ENCODE data around the gene LCLAT1. TPM values are rescaled to one million over a fixed set of nuclear protein-coding genes. Genes with fewer than 3 reads are reported as not detected.
"Not testable (repeated sequence)": the region's sequence is repeated elsewhere in the genome, so short reads cannot be mapped to it uniquely, and the experiment has no call there.

Gene LCLAT1
- total and polyA plus RNA-seq, 4 donors = 10.3 to 21.1 (median 11.9) TPM

- no peaks in the 10 kb centered on the region for H3K9me3 ChIP-seq (ENCODE audit: control insufficient read depth, insufficient read depth, low read length)
- DNase-seq (ENCODE audit: low read depth in 4 of 6, low spot score in 6 of 6) = no peak
- WGBS (ENCODE audit: insufficient coverage) = 33% methylated on average over 1 of the region's 4 CpGs
- H3K27ac ChIP-seq (ENCODE audit: low read depth, low read length) = no peak overlapping the region
- no peaks in the 10 kb centered on the region for H3K36me3 ChIP-seq (ENCODE audit: control insufficient read depth, insufficient read depth, low read length)
- H3K4me1 ChIP-seq (ENCODE audit: control insufficient read depth, insufficient read depth, low read length) = no peaks in the 10 kb centered on the region
- H3K4me3 ChIP-seq (ENCODE audit: low read depth, low read length) = no peak overlapping the region
- H3K27me3 ChIP-seq (ENCODE audit: control insufficient read depth, insufficient read depth, low read length) = no peaks in the 10 kb centered on the region
Observed at GRCh38 chr2:30464544-30465170, 17.6 kb downstream of the LCLAT1 start.

GRCh38 chr2:30465171-30465545 lies 18.1 kb downstream of the LCLAT1 start:
- H3K36me3 ChIP-seq (ENCODE audit: control insufficient read depth, insufficient read depth, low read length) = no peaks in the 10 kb centered on the region
- WGBS (ENCODE audit: insufficient coverage) = 100% methylated on average over 1 of the region's 3 CpGs
- H3K9me3 ChIP-seq (ENCODE audit: control insufficient read depth, insufficient read depth, low read length) = no peaks in the 10 kb centered on the region
- DNase-seq (ENCODE audit: low read depth in 4 of 6, low spot score in 6 of 6) = no peak
- H3K4me3 ChIP-seq (ENCODE audit: low read depth, low read length) = no peak overlapping the region
- H3K27ac ChIP-seq (ENCODE audit: low read depth, low read length) = no peak overlapping the region
- H3K27me3 ChIP-seq (ENCODE audit: control insufficient read depth, insufficient read depth, low read length) = no peaks in the 10 kb centered on the region
- no peaks in the 10 kb centered on the region for H3K4me1 ChIP-seq (ENCODE audit: control insufficient read depth, insufficient read depth, low read length)

- Histone ChIP-seq H3K4me3 (ENCODE audit: low read depth, low read length) (no peak overlapping the region), H3K27ac (ENCODE audit: low read depth, low read length) (no peak overlapping the region), H3K4me1 (ENCODE audit: control insufficient read depth, insufficient read depth, low read length) (no peaks in the 10 kb centered on the region), H3K27me3 (ENCODE audit: control insufficient read depth, insufficient read depth, low read length) (no peaks in the 10 kb centered on the region), H3K9me3 (ENCODE audit: control insufficient read depth, insufficient read depth, low read length) (no peaks in the 10 kb centered on the region), H3K36me3 (ENCODE audit: control insufficient read depth, insufficient read depth, low read length) (no peaks in the 10 kb centered on the region)
- no CpG with 5 or more reads among the region's 1 CpG for WGBS (ENCODE audit: insufficient coverage)
- DNase-seq (ENCODE audit: low read depth in 4 of 6, low spot score in 6 of 6) = no peak
Observed at GRCh38 chr2:30466216-30466615, 19.2 kb downstream of the LCLAT1 start.

GRCh38 chr2:30467062-30467826 lies 20.2 kb downstream of the LCLAT1 start:
- not testable (repeated sequence) for DNase-seq (ENCODE audit: low read depth in 4 of 6, low spot score in 6 of 6); H3K27me3 ChIP-seq (ENCODE audit: control insufficient read depth, insufficient read depth, low read length); H3K4me3 ChIP-seq (ENCODE audit: low read depth, low read length); H3K27ac ChIP-seq (ENCODE audit: low read depth, low read length); H3K36me3 ChIP-seq (ENCODE audit: control insufficient read depth, insufficient read depth, low read length); H3K4me1 ChIP-seq (ENCODE audit: control insufficient read depth, insufficient read depth, low read length); H3K9me3 ChIP-seq (ENCODE audit: control insufficient read depth, insufficient read depth, low read length)
- no CpG with 5 or more reads among the region's 8 CpGs for WGBS (ENCODE audit: insufficient coverage)

GRCh38 chr2:30470426-30470825 lies 23.4 kb downstream of the LCLAT1 start:
- Histone ChIP-seq H3K4me3 (ENCODE audit: low read depth, low read length) (no peak overlapping the region), H3K4me1 (ENCODE audit: control insufficient read depth, insufficient read depth, low read length) (no peaks in the 10 kb centered on the region), H3K9me3 (ENCODE audit: control insufficient read depth, insufficient read depth, low read length) (no peaks in the 10 kb centered on the region), H3K27ac (ENCODE audit: low read depth, low read length) (no peak overlapping the region), H3K27me3 (ENCODE audit: control insufficient read depth, insufficient read depth, low read length) (no peaks in the 10 kb centered on the region), H3K36me3 (ENCODE audit: control insufficient read depth, insufficient read depth, low read length) (no peaks in the 10 kb centered on the region)
- no peak for DNase-seq (ENCODE audit: low read depth in 4 of 6, low spot score in 6 of 6)
- 100% methylated on average over 1 of the region's 1 CpG for WGBS (ENCODE audit: insufficient coverage)

- no peaks in the 10 kb centered on the region for H3K9me3 ChIP-seq (ENCODE audit: control insufficient read depth, insufficient read depth, low read length)
- H3K4me3 ChIP-seq (ENCODE audit: low read depth, low read length) = no peak overlapping the region
- no peaks in the 10 kb centered on the region for H3K36me3 ChIP-seq (ENCODE audit: control insufficient read depth, insufficient read depth, low read length)
- H3K4me1 ChIP-seq (ENCODE audit: control insufficient read depth, insufficient read depth, low read length) = no peaks in the 10 kb centered on the region
- no peaks in the 10 kb centered on the region for H3K27me3 ChIP-seq (ENCODE audit: control insufficient read depth, insufficient read depth, low read length)
- DNase-seq (ENCODE audit: low read depth in 4 of 6, low spot score in 6 of 6) = no peak
- H3K27ac ChIP-seq (ENCODE audit: low read depth, low read length) = no peak overlapping the region
Observed at GRCh38 chr2:30472326-30472725, 25.3 kb downstream of the LCLAT1 start.

GRCh38 chr2:30475542-30475941 lies 28.5 kb downstream of the LCLAT1 start:
- H3K4me1 ChIP-seq (ENCODE audit: control insufficient read depth, insufficient read depth, low read length) = no peaks in the 10 kb centered on the region
- H3K27ac ChIP-seq (ENCODE audit: low read depth, low read length) = no peak overlapping the region
- peak in 2 of 6 donors; percentile 8 to 17 for DNase-seq (ENCODE audit: low read depth in 4 of 6, low spot score in 6 of 6)
- no peaks in the 10 kb centered on the region for H3K36me3 ChIP-seq (ENCODE audit: control insufficient read depth, insufficient read depth, low read length)
- H3K27me3 ChIP-seq (ENCODE audit: control insufficient read depth, insufficient read depth, low read length) = no peaks in the 10 kb centered on the region
- no peak overlapping the region for H3K4me3 ChIP-seq (ENCODE audit: low read depth, low read length)
- H3K9me3 ChIP-seq (ENCODE audit: control insufficient read depth, insufficient read depth, low read length) = no peaks in the 10 kb centered on the region

- no peak for DNase-seq (ENCODE audit: low read depth in 4 of 6, low spot score in 6 of 6)
- Histone ChIP-seq H3K27ac (ENCODE audit: low read depth, low read length) (no peak overlapping the region), H3K4me3 (ENCODE audit: low read depth, low read length) (no peak overlapping the region), H3K27me3 (ENCODE audit: control insufficient read depth, insufficient read depth, low read length) (no peaks in the 10 kb centered on the region), H3K4me1 (ENCODE audit: control insufficient read depth, insufficient read depth, low read length) (no peaks in the 10 kb centered on the region), H3K9me3 (ENCODE audit: control insufficient read depth, insufficient read depth, low read length) (no peaks in the 10 kb centered on the region), H3K36me3 (ENCODE audit: control insufficient read depth, insufficient read depth, low read length) (no peaks in the 10 kb centered on the region)
- no CpG with 5 or more reads among the region's 2 CpGs for WGBS (ENCODE audit: insufficient coverage)
Observed at GRCh38 chr2:30476636-30477035, 29.6 kb downstream of the LCLAT1 start.

GRCh38 chr2:30480703-30481322 lies 33.8 kb downstream of the LCLAT1 start:
- Histone ChIP-seq H3K27ac (ENCODE audit: low read depth, low read length) (no peak overlapping the region), H3K36me3 (ENCODE audit: control insufficient read depth, insufficient read depth, low read length) (no peaks in the 10 kb centered on the region)
- 83% methylated on average over 5 of the region's 6 CpGs for WGBS (ENCODE audit: insufficient coverage)

GRCh38 chr2:30481323-30481800 lies 34.3 kb downstream of the LCLAT1 start:
- Histone ChIP-seq H3K4me1 (ENCODE audit: control insufficient read depth, insufficient read depth, low read length) (no peaks in the 10 kb centered on the region), H3K27ac (ENCODE audit: low read depth, low read length) (no peak overlapping the region), H3K36me3 (ENCODE audit: control insufficient read depth, insufficient read depth, low read length) (no peaks in the 10 kb centered on the region), H3K4me3 (ENCODE audit: low read depth, low read length) (no peak overlapping the region), H3K27me3 (ENCODE audit: control insufficient read depth, insufficient read depth, low read length) (no peaks in the 10 kb centered on the region), H3K9me3 (ENCODE audit: control insufficient read depth, insufficient read depth, low read length) (no peaks in the 10 kb centered on the region)
- DNase-seq (ENCODE audit: low read depth in 4 of 6, low spot score in 6 of 6) = no peak
- 90% methylated on average over 2 of the region's 3 CpGs for WGBS (ENCODE audit: insufficient coverage)

More at GRCh38 chr2:30480703-30481322, 33.8 kb downstream of the LCLAT1 start:
- no peak for DNase-seq (ENCODE audit: low read depth in 4 of 6, low spot score in 6 of 6)
- no peak overlapping the region for H3K4me3 ChIP-seq (ENCODE audit: low read depth, low read length)
- H3K27me3 ChIP-seq (ENCODE audit: control insufficient read depth, insufficient read depth, low read length) = no peaks in the 10 kb centered on the region
- H3K4me1 ChIP-seq (ENCODE audit: control insufficient read depth, insufficient read depth, low read length) = no peaks in the 10 kb centered on the region
- H3K9me3 ChIP-seq (ENCODE audit: control insufficient read depth, insufficient read depth, low read length) = no peaks in the 10 kb centered on the region

All from spinal cord (tissue), 10 donors.